GM21390 (cell line): ENCODE results near the gene AS3MT.
"Not testable (repeated sequence)": the region's sequence is repeated elsewhere in the genome, so short reads cannot be mapped to it uniquely, and the experiment has no call there.

Experiments used
- ATAC-seq: cut with Tn5 transposase; IDR thresholded peaks from one replicate; pipeline ENCODE4 v1.9.1; 2021; ENCODE audit not compliant: unreplicated experiment

AS3MT gene

DNA sequence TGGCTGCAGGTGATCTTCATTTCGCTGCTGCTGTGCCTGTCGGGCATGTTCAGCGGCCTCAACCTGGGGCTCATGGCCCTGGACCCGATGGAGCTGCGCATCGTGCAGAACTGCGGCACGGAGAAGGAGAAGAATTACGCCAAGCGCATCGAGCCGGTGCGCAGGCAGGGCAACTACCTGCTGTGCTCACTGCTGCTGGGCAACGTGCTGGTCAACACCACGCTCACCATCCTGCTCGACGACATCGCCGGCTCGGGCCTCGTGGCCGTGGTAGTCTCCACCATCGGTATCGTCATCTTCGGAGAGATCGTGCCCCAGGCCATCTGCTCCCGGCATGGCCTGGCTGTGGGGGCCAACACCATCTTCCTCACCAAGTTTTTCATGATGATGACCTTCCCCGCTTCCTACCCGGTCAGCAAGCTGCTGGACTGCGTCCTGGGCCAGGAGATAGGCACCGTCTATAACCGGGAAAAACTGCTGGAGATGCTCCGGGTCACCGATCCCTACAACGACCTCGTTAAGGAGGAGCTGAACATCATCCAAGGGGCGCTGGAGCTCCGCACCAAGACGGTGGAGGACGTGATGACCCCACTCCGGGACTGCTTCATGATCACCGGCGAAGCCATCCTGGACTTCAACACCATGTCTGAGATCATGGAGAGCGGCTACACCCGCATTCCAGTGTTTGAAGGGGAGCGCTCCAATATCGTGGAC lies 50.1 kb downstream of the AS3MT start:
- no peak for ATAC-seq

DNA sequence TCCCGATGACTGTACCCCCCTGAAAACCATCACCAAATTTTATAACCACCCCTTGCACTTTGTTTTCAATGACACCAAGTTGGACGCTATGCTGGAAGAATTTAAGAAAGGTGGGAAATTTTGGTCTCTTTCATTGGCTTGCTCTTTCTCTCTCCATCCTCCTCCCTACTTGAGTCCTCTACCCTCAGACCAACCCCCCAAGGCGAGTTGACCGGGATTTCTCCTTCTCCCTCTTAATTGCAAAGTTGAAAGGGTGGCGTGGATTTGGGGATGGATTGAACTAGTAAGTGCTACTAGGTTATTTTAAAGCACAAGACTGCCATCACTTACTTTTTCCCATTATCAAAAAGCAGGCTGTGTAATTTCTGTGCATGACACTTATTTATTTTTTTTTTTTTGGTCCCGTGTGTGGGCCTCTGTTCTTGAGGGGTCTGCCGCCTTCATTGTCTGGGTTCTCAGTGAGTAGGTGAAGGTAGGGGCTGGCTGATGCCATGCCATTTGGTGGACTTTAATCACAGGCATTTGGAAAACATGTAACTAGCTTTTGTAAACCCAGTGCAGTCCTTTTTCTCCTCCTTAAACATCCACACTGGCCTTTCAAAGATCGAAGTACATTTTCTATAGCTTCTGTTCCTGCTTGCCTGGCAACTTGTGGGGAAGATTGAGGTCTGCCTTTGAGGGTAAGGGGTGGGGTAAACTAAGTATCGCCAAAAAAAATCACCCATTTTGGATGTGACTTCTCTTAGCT lies 50.9 kb downstream of the AS3MT start:
- no peak for ATAC-seq

DNA sequence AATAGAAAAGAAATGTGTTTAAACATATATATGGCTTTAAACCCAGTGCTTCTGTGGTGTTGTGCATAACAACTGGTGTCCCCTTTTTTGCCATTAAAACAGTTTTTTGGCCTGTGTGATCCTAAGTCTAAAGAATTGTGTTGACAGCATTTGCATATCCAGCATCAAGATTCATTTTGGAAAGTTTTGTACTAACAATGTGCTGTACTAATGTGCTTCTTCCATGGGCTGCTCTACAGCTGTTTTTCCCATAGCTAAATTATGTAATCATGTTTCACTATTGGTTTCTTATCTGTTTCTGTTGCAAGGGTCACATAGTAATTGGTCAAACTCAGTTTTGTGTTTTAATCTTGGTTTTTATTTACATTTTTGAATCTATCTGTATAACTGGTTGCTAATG lies 54.3 kb downstream of the AS3MT start:
- ATAC-seq: no peak

DNA sequence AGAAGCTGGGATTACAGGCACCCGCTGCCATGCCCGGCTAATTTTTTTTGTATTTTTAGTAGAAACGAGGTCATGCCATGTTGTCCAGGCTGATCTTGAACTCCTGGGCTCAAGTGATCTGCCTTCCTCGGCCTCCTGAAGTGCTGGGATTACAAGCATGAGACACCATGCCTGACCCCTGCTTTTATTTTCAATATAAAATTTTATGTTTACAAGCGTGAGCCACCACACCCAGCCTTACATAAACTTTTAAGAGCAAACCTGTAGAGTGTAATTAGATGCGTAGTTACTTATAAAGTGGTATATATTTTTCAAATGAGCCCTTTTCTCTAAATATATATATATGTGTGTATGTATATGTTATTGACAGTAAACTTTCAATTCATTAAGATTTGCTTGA lies 57.6 kb downstream of the AS3MT start:
- no peak for ATAC-seq

DNA sequence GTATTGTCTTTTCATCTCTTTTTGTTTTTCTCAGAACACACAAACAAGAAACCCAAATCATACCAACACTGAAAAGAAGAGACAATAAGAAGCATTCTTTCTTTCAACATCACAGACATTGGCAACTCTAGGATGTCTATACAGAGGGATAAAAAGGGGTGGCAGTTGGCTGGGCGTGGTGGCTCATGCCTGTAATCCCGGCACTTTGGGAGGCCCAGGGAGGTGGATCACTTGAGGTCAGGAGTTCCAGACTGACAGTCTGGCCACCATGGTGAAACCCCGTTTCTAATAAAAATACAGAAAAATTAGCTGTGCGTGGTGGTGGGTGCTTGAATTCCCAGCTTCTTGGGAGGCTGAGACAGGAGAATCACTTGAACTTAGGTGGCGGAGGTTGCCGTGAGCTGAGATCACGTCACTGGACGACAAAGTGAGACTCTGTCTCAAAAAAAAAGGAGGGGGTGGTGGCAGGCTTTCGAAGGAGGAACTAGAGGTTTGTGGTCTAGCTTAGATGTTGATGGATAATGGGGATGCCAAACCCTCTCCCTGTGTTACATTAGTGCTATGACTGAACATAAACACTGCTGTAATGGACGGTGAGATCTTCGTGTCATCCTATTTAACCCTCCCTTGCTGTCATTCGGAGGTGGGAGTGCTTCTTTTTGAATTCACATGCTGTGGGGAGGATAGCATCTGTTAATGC lies 58.2 kb downstream of the AS3MT start:
- ATAC-seq: no peak

DNA sequence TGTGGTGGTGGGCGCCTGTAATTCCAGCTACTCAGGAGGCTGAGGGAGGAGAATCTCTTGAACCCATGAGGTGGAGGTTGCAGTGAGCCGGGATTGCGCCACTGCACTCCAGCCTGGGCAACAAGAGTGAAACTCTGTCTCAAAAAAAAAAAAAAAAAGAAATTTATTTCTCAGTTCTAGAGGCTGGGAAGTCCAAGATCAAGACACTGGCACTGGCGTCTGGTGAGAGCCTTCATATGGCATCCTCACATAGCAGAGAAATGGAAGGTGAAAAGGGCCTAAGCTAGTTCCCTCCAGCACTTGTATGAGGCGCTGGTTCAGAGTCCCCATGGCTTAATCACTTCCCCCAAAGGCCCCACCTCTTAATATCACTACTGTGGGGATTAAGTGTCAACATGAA lies 59.2 kb downstream of the AS3MT start:
- not testable (repeated sequence) for ATAC-seq

DNA sequence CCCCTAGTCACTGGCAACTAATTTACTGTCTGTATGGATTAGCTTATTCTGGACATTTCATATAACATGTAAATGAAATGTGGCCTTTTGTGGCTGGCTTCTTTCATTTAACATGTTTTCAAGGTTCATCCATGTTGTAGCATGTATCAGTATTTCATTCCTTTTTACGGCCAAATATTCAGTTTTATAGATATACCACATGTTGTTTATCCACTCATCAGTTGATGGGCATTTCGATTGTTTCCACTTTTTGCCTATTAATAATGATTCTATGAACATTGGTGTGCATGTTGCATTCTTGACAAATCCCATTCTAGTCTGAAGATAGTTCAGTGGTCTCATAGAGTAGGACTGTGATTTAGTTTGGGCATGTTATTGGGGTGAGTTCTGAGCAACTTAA lies 61.5 kb downstream of the AS3MT start:
- no peak for ATAC-seq

DNA sequence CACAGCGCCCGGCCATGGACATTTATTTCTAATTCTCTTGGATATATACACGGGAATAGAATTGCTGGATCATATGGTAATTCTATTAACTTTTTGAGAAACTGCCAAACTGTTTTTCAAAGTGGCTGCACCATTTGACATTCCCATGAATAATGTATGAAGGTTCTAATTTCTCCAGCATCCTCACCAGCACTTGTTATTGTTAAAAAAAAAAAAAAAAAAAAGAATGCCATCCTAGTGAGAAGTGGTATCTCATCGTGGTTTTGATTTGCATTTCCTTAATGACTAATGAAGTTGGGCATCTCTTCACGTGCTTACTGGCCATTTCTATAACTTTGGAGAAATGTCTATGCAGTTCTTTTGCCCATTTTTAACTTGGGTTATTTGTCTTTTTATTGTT lies 62.4 kb downstream of the AS3MT start:
- no peak for ATAC-seq

DNA sequence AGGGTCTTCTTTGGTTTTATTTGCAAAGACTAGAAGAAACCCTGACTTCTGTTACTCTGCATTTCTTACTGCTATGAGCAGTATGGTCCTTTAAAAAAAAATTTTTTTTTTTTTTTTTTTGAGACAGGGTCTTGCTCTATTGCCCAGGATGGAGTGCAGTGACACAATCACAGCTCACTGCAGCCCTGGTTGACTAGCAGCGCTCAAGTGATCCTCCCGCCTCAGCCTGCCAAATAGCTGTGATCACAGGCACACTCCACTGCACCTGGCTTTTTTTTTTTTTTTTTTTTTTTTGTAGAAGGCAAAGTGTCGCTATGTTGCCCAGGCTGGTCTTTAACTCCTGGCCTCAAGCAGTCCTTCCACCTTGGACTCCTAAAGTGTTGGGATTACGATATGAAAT lies 66.2 kb downstream of the AS3MT start:
- no peak for ATAC-seq

DNA sequence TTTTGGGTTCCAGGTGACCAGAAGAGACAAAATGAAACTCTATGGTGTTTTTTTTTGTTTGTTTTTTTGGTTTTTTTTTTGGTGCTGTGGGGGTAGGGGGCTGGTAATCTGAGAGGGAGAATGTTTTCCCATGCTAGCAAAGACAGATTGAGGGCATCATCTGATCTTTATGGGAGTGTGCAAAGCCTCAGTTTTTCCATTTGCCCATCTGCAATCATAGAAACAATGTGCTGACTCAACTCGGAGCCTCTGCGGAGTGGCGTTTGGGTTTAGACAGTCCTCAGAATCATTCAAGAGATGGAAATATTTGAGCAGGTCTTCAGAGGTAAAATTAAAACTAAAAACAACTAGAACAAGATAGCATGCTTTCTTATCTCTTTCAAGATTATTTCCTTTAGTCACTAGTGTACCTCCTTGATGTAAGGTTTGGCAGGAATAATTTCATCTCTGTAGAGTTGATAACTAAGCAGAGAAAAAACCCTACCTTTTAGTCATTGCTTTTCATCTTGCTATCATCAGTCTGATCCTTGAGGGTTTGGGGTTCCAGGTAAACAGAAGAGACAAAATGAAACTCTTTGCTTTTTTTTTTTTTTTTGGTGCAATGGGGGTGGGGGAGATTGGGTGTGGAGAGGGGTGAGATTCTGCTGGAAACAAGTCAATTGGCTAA lies 66.8 kb downstream of the AS3MT start:
- ATAC-seq: no peak

DNA sequence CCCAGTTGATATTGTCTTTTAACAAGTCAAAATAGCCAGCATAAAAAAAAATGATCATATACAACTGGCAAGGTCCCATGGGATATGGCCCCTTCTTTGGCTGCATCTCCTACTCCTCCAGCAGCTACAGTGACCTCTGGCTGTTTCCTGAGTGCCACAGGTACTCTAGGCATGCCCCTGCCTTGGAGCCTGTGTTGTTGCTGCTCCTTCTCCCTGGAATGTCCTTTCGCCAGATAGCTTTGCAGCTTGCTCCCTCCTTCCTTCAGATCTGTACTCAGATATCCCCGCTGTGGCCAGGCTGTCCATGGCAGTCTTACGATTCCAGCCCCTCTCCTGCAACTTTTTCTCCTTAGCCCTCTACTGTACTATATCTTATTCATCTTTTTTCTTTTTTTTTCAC lies 72.1 kb downstream of the AS3MT start:
- no peak for ATAC-seq

DNA sequence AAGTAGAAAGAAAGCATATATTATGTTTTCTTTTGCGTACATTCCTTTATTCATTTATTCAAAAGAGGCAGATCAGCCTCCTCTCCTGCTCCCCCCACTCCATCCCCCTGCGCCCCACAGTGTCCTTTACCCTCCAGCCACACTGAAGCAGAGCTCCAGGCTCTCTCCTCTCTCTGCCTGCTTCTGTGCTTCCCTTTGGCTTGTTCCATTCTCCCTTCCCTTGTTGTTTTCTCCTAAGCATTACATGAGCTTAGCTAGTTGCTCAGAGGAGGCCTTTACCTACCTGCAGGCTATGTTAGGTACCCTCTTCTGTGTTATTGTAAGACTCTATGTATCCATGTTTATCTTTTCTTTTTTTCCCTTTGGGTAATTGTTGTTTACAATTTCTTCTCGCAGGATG lies 76.2 kb downstream of the AS3MT start:
- no peak for ATAC-seq

DNA sequence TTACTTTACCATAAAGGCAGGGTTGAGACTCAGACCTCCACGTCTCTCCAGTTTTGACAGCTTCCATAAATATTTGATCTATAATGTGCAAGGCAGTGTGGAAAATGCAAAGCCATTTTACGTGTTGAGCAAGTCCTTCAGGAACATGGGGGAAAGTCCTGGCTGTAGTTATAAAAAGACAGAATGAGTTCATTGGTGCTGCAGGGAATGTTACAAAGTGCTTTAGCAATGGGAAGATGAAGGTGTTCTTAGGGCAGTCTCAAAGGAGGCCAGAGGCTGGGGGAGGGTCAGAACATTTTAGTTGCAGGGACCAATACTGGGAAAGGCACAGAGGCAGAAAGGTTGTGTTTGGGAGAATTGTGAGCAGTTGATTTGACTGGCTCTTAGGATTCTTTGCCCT lies 76.7 kb downstream of the AS3MT start:
- ATAC-seq: no peak

DNA sequence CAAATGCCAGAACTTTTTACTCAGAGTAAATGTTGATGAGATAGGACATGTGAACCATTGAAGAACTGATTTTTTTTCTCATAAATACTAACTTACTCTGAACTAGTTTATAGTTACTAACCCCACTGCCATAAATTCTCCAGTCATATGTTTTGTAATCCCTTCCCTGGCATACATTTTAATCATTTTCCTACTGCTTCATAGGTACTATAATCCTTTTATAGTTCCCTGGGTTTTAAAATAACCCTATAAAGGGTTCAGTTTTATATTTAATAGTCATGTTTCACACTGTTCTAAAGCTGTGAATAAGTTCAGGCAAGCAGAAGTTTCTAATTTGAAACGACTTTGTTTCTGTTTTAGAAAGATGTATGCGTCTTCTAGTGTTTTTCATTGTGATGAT lies 77.7 kb downstream of the AS3MT start:
- no peak for ATAC-seq

DNA sequence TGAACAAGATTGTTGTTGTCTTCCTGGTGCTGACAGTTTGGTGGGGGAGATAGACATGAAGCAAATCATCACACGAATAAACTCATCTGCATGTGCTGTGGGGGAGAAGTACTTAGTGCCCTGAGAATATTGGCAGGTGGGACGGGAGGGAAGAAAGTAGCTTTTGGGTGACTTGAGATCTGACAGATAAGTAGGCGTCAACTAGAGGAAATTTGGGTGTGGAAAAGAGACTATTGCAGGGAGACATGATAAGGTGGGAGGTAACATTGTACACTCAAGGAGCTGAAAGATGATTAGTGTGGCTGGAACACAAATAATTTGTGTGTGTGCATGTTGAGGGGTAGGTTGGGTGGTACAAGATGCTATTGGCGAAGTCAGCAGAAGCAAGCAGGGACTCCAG lies 78.9 kb downstream of the AS3MT start:
- no peak for ATAC-seq

DNA sequence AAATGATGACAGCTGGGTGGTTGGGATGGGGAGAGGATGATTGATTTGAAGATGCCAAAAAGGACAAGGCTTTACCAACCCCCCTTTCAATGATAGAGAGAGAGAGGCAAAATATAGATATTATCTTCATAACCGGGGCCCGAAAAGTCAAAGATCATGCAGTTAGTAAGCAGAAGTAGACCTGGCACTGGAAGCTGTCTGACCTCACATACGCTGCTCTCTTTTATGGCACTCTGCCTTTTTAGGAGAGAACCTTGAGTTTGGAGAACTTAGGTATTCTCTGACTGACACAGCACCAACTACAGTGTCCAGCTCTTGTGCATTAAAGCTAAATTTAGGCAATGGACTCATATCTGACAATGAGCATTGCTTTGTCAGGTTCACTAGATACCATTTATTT lies 79.5 kb downstream of the AS3MT start:
- no peak for ATAC-seq

DNA sequence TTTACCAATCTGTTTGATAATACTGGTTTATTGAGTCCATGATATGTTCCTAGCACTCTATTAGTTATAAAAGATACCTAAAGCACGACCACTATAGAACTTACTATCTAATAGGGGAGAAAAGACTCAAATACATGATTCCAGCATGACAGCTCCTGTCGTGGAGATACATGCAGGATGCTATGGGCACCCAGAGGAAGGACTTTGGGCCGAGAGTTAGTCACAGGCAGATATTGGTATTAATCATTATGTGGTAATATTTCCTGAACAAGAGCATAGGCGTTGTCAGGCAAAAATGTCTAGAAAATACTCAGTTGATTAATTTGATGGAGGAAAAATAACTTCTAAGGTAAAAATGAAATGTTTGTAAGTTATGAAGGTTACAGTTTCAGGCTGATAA lies 80.6 kb downstream of the AS3MT start:
- no peak for ATAC-seq

DNA sequence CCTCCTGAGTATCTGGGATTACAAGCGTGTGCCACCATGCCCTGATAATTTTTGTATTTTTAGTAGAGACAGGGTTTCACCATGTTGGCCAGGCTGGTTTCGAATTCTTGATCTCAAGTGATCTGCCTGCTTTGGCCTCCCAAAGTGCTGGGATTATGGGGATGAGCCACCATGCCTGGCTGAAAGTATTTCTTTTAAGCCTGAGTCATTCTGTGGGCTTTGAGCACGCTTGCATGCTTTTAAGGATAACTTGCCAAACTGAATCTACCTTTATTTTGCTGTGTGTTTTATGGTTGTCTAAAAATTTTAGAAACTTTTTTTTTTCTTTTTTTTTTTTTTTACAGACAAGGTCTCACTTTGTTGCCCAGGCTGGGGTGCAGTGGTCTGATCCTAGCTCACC lies 82.0 kb downstream of the AS3MT start:
- no peak for ATAC-seq
